ENCODE results near the gene PLCB4. TPM values are rescaled to one million over a fixed set of nuclear protein-coding genes. Genes with fewer than 3 reads are reported as not detected.

PLCB4 gene
- polyA plus RNA-seq, 3 donors, result not detected

DNA sequence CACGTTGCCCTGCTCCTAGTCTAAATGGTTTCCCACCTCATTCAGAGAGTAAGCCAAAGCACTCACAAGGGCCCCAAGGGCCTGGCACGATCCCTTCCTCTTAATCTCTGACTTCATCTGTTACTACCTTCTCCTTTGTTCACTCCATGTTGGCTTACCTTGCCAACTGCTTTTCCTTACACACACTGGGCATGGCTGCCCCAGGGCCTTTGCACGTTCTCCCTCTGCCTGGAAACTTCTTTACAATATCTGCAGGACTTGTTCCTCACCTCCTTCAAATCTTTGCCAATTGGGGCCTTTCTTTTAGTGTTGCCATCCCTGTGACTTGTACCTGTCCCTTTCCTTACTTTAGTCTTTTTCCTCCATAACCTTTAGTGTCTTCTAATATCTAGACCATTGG, 73.9 kb downstream of the PLCB4 start:
- Histone ChIP-seq H3K27me3 (ENCODE audit: control insufficient read depth in 2 of 2, insufficient read depth in 2 of 2, low read length in 2 of 2) (no peaks in the 10 kb centered on the region), H3K4me2 (replicated peaks; ENCODE audit: extremely low read depth, low read length, poor library complexity, severe bottlenecking) (no peak overlapping the region), H2AFZ (ENCODE audit: insufficient read depth, low read depth, low read length, poor library complexity, severe bottlenecking) (no peak overlapping the region), H3K27ac (ENCODE audit: low read depth in 1 of 2, low read length in 2 of 2) (no peak overlapping the region), H3K79me2 (ENCODE audit: insufficient read depth, low read length) (no peaks in the 10 kb centered on the region), H4K20me1 (ENCODE audit: insufficient read depth, low read length) (no peaks in the 10 kb centered on the region), H3K4me3 (replicated peaks in 1 of 3; ENCODE audit: low read depth in 2 of 3, low read length in 3 of 3) (no peak overlapping the region), H3K9me3 (replicated peaks in 1 of 2; ENCODE audit: control insufficient read depth in 1 of 2, insufficient read depth in 1 of 2, low read length in 2 of 2) (no peaks in the 10 kb centered on the region), H3K4me1 (ENCODE audit: control insufficient read depth in 1 of 2, insufficient read depth in 2 of 2, low read length in 2 of 2) (peaks cover 12 to 15% of the 10 kb centered on the region in 2 donors), H3K9ac (ENCODE audit: insufficient read depth, low read length, poor library complexity, severe bottlenecking) (no peak overlapping the region), H3K36me3 (replicated peaks in 1 of 2; ENCODE audit: control insufficient read depth in 1 of 2, insufficient read depth in 2 of 2, low read length in 2 of 2) (no peaks in the 10 kb centered on the region)
- 100% methylated on average over 3 of the region's 3 CpGs for WGBS (ENCODE audit: insufficient coverage)
- DNase-seq, result no peak
- Mint-ChIP-seq H3K4me3 (no peak overlapping the region), H3K27ac (no peak overlapping the region), H3K9me3 (peaks cover 0 to 6% (median 0%) of the 10 kb centered on the region in 7 donors), H3K27me3 (ENCODE audit: low read depth in 3 of 3) (peaks cover 0 to 2% (median 2%) of the 10 kb centered on the region in 3 donors), H3K36me3 (no peaks in the 10 kb centered on the region), H3K4me1 (peaks cover 22% of the 10 kb centered on the region)
- intact Hi-C loops (cut with micrococcal nuclease), result no loop called here
- TF ChIP-seq, protein P1, sequence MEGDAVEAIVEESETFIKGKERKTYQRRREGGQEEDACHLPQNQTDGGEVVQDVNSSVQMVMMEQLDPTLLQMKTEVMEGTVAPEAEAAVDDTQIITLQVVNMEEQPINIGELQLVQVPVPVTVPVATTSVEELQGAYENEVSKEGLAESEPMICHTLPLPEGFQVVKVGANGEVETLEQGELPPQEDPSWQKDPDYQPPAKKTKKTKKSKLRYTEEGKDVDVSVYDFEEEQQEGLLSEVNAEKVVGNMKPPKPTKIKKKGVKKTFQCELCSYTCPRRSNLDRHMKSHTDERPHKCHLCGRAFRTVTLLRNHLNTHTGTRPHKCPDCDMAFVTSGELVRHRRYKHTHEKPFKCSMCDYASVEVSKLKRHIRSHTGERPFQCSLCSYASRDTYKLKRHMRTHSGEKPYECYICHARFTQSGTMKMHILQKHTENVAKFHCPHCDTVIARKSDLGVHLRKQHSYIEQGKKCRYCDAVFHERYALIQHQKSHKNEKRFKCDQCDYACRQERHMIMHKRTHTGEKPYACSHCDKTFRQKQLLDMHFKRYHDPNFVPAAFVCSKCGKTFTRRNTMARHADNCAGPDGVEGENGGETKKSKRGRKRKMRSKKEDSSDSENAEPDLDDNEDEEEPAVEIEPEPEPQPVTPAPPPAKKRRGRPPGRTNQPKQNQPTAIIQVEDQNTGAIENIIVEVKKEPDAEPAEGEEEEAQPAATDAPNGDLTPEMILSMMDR (IDR thresholded peaks at IDR 0.05), result no peak

DNA sequence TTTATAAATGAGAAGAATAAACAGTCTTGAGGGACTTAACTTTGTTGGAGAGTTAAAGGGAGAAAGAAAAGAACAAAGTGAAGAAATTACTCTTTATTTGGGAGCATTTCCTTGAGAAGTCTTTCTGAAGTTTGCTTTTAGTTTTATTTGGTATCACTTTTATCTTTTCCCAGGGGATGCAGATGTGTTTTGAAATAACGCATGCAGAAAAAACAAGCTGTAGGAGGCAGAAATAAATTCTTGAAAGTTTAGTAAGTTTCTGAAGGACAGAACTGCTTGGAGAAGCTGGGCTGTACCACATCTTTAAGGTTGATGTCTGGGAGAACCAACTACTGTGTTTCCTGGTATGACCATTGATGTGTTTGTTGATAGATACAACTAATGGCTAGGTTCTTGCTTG, 75.0 kb downstream of the PLCB4 start:
- intact Hi-C loops (cut with micrococcal nuclease), result no loop called here

More for the DNA sequence above, 75.0 kb downstream of the PLCB4 start:
- H3K27ac ChIP-seq (ENCODE audit: low read depth in 1 of 2, low read length in 2 of 2), result peak overlapping the region in 1 of 2 donors; percentile 34
- H3K4me1 Mint-ChIP-seq, result peaks cover 24% of the 10 kb centered on the region
- no peak overlapping the region for H3K4me3 Mint-ChIP-seq
- H3K27me3 Mint-ChIP-seq (ENCODE audit: low read depth in 3 of 3), result peaks cover 0 to 2% (median 2%) of the 10 kb centered on the region in 3 donors
- 89% methylated on average over 1 of the region's 1 CpG for WGBS (ENCODE audit: insufficient coverage)
- no peak overlapping the region for H3K4me3 ChIP-seq (replicated peaks in 1 of 3; ENCODE audit: low read depth in 2 of 3, low read length in 3 of 3)
- H3K9ac ChIP-seq (ENCODE audit: insufficient read depth, low read length, poor library complexity, severe bottlenecking), result no peak overlapping the region
- no peaks in the 10 kb centered on the region for H3K79me2 ChIP-seq (ENCODE audit: insufficient read depth, low read length)
- TF ChIP-seq, protein P1 (IDR thresholded peaks at IDR 0.05), result no peak
- no peak overlapping the region for H2AFZ ChIP-seq (ENCODE audit: insufficient read depth, low read depth, low read length, poor library complexity, severe bottlenecking)
- no peak for DNase-seq
- H3K4me2 ChIP-seq (replicated peaks; ENCODE audit: extremely low read depth, low read length, poor library complexity, severe bottlenecking), result no peak overlapping the region
- H3K9me3 ChIP-seq (replicated peaks in 1 of 2; ENCODE audit: control insufficient read depth in 1 of 2, insufficient read depth in 1 of 2, low read length in 2 of 2), result no peaks in the 10 kb centered on the region
- no peaks in the 10 kb centered on the region for H3K36me3 ChIP-seq (replicated peaks in 1 of 2; ENCODE audit: control insufficient read depth in 1 of 2, insufficient read depth in 2 of 2, low read length in 2 of 2)
- no peaks in the 10 kb centered on the region for H4K20me1 ChIP-seq (ENCODE audit: insufficient read depth, low read length)
- H3K27ac Mint-ChIP-seq, result peak overlapping the region in 1 of 7 donors; percentile 17
- no peaks in the 10 kb centered on the region for H3K27me3 ChIP-seq (ENCODE audit: control insufficient read depth in 2 of 2, insufficient read depth in 2 of 2, low read length in 2 of 2)
- H3K9me3 Mint-ChIP-seq, result peaks cover 0 to 6% (median 0%) of the 10 kb centered on the region in 7 donors
- no peaks in the 10 kb centered on the region for H3K36me3 Mint-ChIP-seq
- H3K4me1 ChIP-seq (ENCODE audit: control insufficient read depth in 1 of 2, insufficient read depth in 2 of 2, low read length in 2 of 2), result peaks cover 12 to 15% of the 10 kb centered on the region in 2 donors

Data from CD14-positive monocyte (primary cell).